H1 (cell line): ENCODE data around the gene GARNL3. TPM values are rescaled to one million over a fixed set of nuclear protein-coding genes. Genes with fewer than 3 reads are reported as not detected.

Source experiments
- CHD2 ChIP-seq: IDR thresholded peaks from 2 replicates; pipeline ENCODE4 v1.6.1; 2012; ENCODE audit warnings: low read length, improper control_type of control experiment
- POLR2A ChIP-seq, 2 experiments: IDR thresholded peaks; 1 replicate in 1 of 2; 2 replicates in 1 of 2; pipeline ENCODE4 v1.6.1; 2011; ENCODE audit warnings: low read depth in 2 of 2, low read length in 2 of 2, mild to moderate bottlenecking in 2 of 2; ENCODE audit errors: control extremely low read depth in 1 of 2
- SP4 ChIP-seq: IDR thresholded peaks from 2 replicates; pipeline ENCODE4 v1.6.1; 2012; ENCODE audit warnings: low read length, inconsistent platforms
- TBP ChIP-seq: IDR thresholded peaks from 2 replicates; pipeline ENCODE4 v1.6.1; 2011; ENCODE audit warnings: low read depth, low read length, improper control_type of control experiment
- polyA plus RNA-seq, 7 experiments: library from polyadenylated mRNA; depleted of rRNA in 3 of 7; stranded (reverse) in 5 of 7; unstranded in 2 of 7; fragments of >200 nt in 5 of 7; fragments of 200-250 nt in 2 of 7; gene quantifications; 1 replicate in 5 of 7; 2 replicates in 1 of 7; 4 replicates in 1 of 7; pipeline versions ENCODE4 v1.2.1 to v1.2.3, GENCODE V29; 2011 to 2013; ENCODE audit warnings: missing spikeins in 2 of 7, mixed read lengths in 2 of 7
- total RNA-seq: library from RNA; stranded (reverse); fragmentation: NEBNext Ultra II Directional; extraction: Animal tissue kit (Norgen Biotek cat#: 25700); gene quantifications from 2 replicates; pipeline ENCODE4 v1.2.1, GENCODE V29; 2021

Gene GARNL3
- total and polyA plus RNA-seq, 2 of the 8 experiments (the other 6 are each of a cell fraction or from before 2014, with no cell fraction given), result 6.5 to 18.3 TPM

DNA sequence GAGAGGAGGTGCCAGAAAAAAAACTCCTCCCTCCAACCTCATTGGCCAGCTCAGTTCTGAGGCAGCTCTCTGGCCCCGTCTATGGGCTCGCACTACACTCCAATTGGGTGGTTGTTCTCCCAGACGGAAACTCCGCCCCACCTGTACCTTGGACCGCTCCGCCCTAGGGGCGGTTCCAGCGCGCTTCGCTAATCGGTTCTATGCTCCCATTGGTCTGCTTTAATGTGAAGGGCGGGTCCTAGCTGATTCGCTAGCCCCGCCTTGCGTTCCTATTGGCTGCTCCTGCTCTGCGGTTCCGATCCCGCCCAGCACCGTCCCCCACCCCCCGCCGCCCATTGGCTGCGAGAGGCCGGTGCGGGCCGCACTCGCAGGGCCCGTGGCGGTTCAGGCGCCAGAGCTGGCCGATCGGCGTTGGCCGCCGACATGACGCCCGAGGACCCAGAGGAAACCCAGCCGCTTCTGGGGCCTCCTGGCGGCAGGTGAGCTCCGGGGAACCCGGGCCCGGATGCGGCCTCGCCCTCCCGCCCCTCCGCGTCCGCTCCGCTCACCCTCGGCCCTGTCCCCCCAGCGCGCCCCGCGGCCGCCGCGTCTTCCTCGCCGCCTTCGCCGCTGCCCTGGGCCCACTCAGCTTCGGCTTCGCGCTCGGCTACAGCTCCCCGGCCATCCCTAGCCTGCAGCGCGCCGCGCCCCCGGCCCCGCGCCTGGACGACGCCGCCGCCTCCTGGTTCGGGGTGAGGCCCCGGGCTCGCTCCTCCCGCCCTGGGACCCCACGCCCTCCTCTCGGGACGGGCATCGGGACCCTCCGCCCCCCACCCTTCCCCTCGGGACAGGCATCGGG is 132.5 kb downstream of the GARNL3 start, which contains the start of gene SLC2A8 (continued):
- TF ChIP-seq TBP (peak; percentile 66), SP4 (peak; percentile 73; the same call in 1 of the 2 replicates), CHD2 (no peak; the same call in 1 of the 2 replicates), POLR2A (IDR thresholded peaks at IDR 0.05; ENCODE audit: control extremely low read depth in 1 of 2, low read depth in 2 of 2, low read length in 2 of 2) (peak in 1 of 2 experiments; percentile 55; a peak in 2 of 3 replicates)
